GM12878 (cell line): ENCODE measurements around the gene TAS1R2. TPM values are rescaled to one million over a fixed set of nuclear protein-coding genes. Genes with fewer than 3 reads are reported as not detected.

Experiments
- ATAC-seq: fragments of 200-7000 bp; cut with Tn5 transposase; 3 replicates; pipeline ENCODE4 v1.9.1; 2020; ENCODE audit warnings: mild to moderate bottlenecking, moderate library complexity
- BruUV-seq: library from RNA; stranded (reverse); fragments of 400-500 nt; replicated peaks from 2 replicates; lab custom pipeline; 2021; lab: Mats Ljungman, UMichigan
- CTCF ChIA-PET: fragments of 300-600 bp; sonication (Branson Sonifier 250); formaldehyde crosslinking; extraction: SDS; loops from one replicate; lab custom pipeline; 2021; ENCODE audit warnings: inconsistent platforms; lab: Yijun Ruan, JAX
- POLR2A ChIA-PET: fragments of 350-600 bp; formaldehyde crosslinking; extraction: SDS; loops from one replicate; lab custom pipeline; 2021; ENCODE audit warnings: inconsistent platforms; lab: Charles Lee
- RAD21 ChIA-PET: fragments of 300-600 bp; sonication (Branson Sonifier 250); formaldehyde crosslinking; loops from one replicate; lab custom pipeline; 2023; ENCODE audit warnings: antibody characterized with exemption; ENCODE audit not compliant: unreplicated experiment; lab: Charles Lee
- SMC1A ChIA-PET: fragments of 300-600 bp; sonication (Branson Sonifier 250); formaldehyde crosslinking; loops from one replicate; lab custom pipeline; 2023; ENCODE audit not compliant: unreplicated experiment, uncharacterized antibody; lab: Charles Lee
- DNase-seq: peaks from one replicate; pipeline ENCODE4 v3.0.0-alpha.2; 2011; ENCODE audit warnings: low read depth, low spot score
- FAIRE-seq: peaks from 3 replicates; lab custom pipeline; 2011; peaks lifted over from hg19 to GRCh38; lab: Jason Lieb, UNC
- H2AFZ ChIP-seq: 2 replicates; pipeline ENCODE4 v1.6.0; 2011; ENCODE audit warnings: low read depth, low read length, control low read depth; ENCODE audit not compliant: control insufficient read depth
- H3K27ac ChIP-seq: 2 replicates; pipeline ENCODE4 v1.5.1; 2011; ENCODE audit warnings: control low read depth; ENCODE audit not compliant: control insufficient read depth, insufficient read depth
- H3K27me3 ChIP-seq, 2 experiments: replicated peaks in 1 of 2; 2 replicates each; pipeline versions ENCODE4 v1.6.0 to v1.6.1; 2011; ENCODE audit warnings: low read length in 1 of 2; ENCODE audit not compliant: control insufficient read depth in 2 of 2, insufficient read depth in 2 of 2
- H3K36me3 ChIP-seq, 2 experiments: 2 replicates each; pipeline ENCODE4 v1.5.1; 2011; ENCODE audit warnings: low read length in 1 of 2; ENCODE audit not compliant: control insufficient read depth in 2 of 2, insufficient read depth in 2 of 2
- H3K4me1 ChIP-seq: 2 replicates; pipeline ENCODE4 v1.6.1; 2011; ENCODE audit warnings: mild to moderate bottlenecking, low read length, moderate library complexity, mixed read lengths; ENCODE audit not compliant: control insufficient read depth, insufficient read depth
- H3K4me2 ChIP-seq: 2 replicates; pipeline ENCODE4 v1.6.0; 2011; ENCODE audit warnings: control low read depth; ENCODE audit not compliant: control insufficient read depth, insufficient read depth
- H3K4me3 ChIP-seq: fragments of 200-600 bp; sonication (generic); 2 replicates; pipeline ENCODE4 v1.5.1; 2016
- H3K79me2 ChIP-seq: 2 replicates; pipeline ENCODE4 v1.6.0; 2011; ENCODE audit warnings: low read length; ENCODE audit not compliant: control insufficient read depth, insufficient read depth
- H3K9ac ChIP-seq: 2 replicates; pipeline ENCODE4 v1.8.0; 2011; ENCODE audit warnings: low read length, control low read depth, mixed read lengths; ENCODE audit not compliant: control insufficient read depth, insufficient read depth
- H3K9me3 ChIP-seq: replicated peaks from 3 replicates; pipeline ENCODE4 v1.5.1; 2011; ENCODE audit warnings: mild to moderate bottlenecking, low read length; ENCODE audit not compliant: control insufficient read depth, insufficient read depth
- H4K20me1 ChIP-seq: 2 replicates; pipeline ENCODE4 v1.6.0; 2011; ENCODE audit not compliant: control insufficient read depth, insufficient read depth
- CREB1 ChIP-seq: IDR thresholded peaks from 2 replicates; pipeline ENCODE4 v1.6.1; 2012; ENCODE audit warnings: low read depth, mild to moderate bottlenecking, inconsistent platforms
- HDGF ChIP-seq: fragments of 450-650 bp; IDR thresholded peaks from 2 replicates; pipeline ENCODE4 v1.6.1; 2016; ENCODE audit warnings: antibody characterized with exemption
- KDM1A ChIP-seq: fragments of 200-600 bp; sonication (generic); IDR thresholded peaks from 2 replicates; pipeline ENCODE4 v1.6.1; 2016; ENCODE audit warnings: borderline replicate concordance
- KLF5 ChIP-seq: fragments of 450-650 bp; IDR thresholded peaks from 2 replicates; pipeline ENCODE4 v1.6.1; 2014; ENCODE audit warnings: mild to moderate bottlenecking; ENCODE audit not compliant: partially characterized antibody
- MEF2B ChIP-seq: fragments of 450-650 bp; IDR thresholded peaks from 2 replicates; pipeline ENCODE4 v1.6.1; 2018; ENCODE audit warnings: mild to moderate bottlenecking, moderate library complexity; ENCODE audit not compliant: partially characterized antibody, poor library complexity, severe bottlenecking
- MXI1 ChIP-seq: fragments of 150-350 bp; IDR thresholded peaks from 2 replicates; pipeline ENCODE4 v1.6.1; 2011; ENCODE audit warnings: low read depth, mild to moderate bottlenecking, inconsistent platforms, low read length, improper control_type of control experiment
- REST ChIP-seq: IDR thresholded peaks from 2 replicates; pipeline ENCODE4 v1.6.1; 2012; ENCODE audit warnings: mild to moderate bottlenecking, low read depth, low read length
- SKIL ChIP-seq: fragments of 450-650 bp; IDR thresholded peaks from 2 replicates; pipeline ENCODE4 v1.6.1; 2017; ENCODE audit warnings: mild to moderate bottlenecking, low read depth, inconsistent platforms; ENCODE audit not compliant: poor library complexity, severe bottlenecking
- SREBF1 ChIP-seq: IDR thresholded peaks from 2 replicates; pipeline ENCODE4 v1.6.1; 2012; ENCODE audit warnings: mild to moderate bottlenecking, low read length
- SRF ChIP-seq, 2 experiments: IDR thresholded peaks; 2 replicates each; pipeline ENCODE4 v1.6.1; 2011; ENCODE audit warnings: low read depth in 2 of 2, low read length in 2 of 2, mild to moderate bottlenecking in 1 of 2, moderate library complexity in 1 of 2
- TBL1XR1 ChIP-seq: IDR thresholded peaks from 2 replicates; pipeline ENCODE4 v1.6.1; 2012; ENCODE audit warnings: low read depth, low read length, improper control_type of control experiment
- WGBS: methylation state at CpG from one replicate; pipeline ENCODE4 v1.1.6; 2016; ENCODE audit warnings: low lambda C conversion rate; ENCODE audit not compliant: insufficient replicate concordance, insufficient coverage; ENCODE audit errors: missing lambda C conversion rate; 5-methylcytosine and 5-hydroxymethylcytosine counted together
- in situ Hi-C: fragments of 300-500 bp; cut with MboI; formaldehyde crosslinking; loops from 9 replicates; pipeline ENCODE4 v1.14.3; 2018; ENCODE audit warnings: mixed read lengths
- intact Hi-C: fragments of 100-400 bp; cut with micrococcal nuclease; formaldehyde crosslinking; loops from one replicate; pipeline ENCODE4 v1.14.2; 2022; ENCODE audit not compliant: unreplicated experiment
- polyA plus RNA-seq, 11 experiments: library from polyadenylated mRNA; depleted of rRNA in 4 of 11; unstranded in 6 of 11; stranded (reverse) in 5 of 11; fragments of >200 nt; fragmentation: Nextera tagmentation in 4 of 11; fragmentation: Illumina TruSeq in 1 of 11; extraction: Ambion mirVana in 4 of 11; extraction: Trizol in 1 of 11; gene quantifications; 1 replicate in 1 of 11; 2 replicates in 10 of 11; pipeline versions ENCODE4 v1.2.1 to v1.2.3, GENCODE V29; 2011 to 2016; ENCODE audit warnings: inconsistent platforms in 2 of 11, missing spikeins in 2 of 11, low read depth in 1 of 11
- total RNA-seq, 4 experiments: library from RNA; depleted of rRNA in 3 of 4; stranded (reverse); fragments of >200 nt in 3 of 4; fragmentation: Illumina TruSeq in 1 of 4; extraction: Trizol in 1 of 4; gene quantifications; 2 replicates each; pipeline versions ENCODE4 v1.2.1 to v1.2.3, GENCODE V29; 2013 to 2021

The TAS1R2 gene
- total and polyA plus RNA-seq, 10 of the 15 experiments (the other 5 are each of a cell fraction or from before 2014, with no cell fraction given), result not detected

GRCh38 chr1:18883079-18883478 is 23.6 kb upstream of the TAS1R2 start:
- 82% methylated on average over 23 of the region's 23 CpGs for WGBS
- H3K79me2 ChIP-seq, result no peaks in the 10 kb centered on the region
- TF ChIP-seq HDGF (no peak), MXI1 (no peak), CREB1 (no peak)
- TF ChIP-seq, all 136 proteins: peak for 0
- intact Hi-C loops, result no loop called here
- FAIRE-seq (no peak), ATAC-seq (no peak), DNase-seq (no peak)
- H4K20me1 ChIP-seq, result no peaks in the 10 kb centered on the region
- CTCF ChIA-PET, result interaction anchor here (1.1 to 3.4 kb wide), 5 partner anchors 10 to 330 kb away, joined by 3 to 13 read pairs (median 4); no protein-coding TSS in a partner anchor
- SMC1A ChIA-PET, result no interaction called here
- H3K9me3 ChIP-seq, result no peaks in the 10 kb centered on the region
- RAD21 ChIA-PET, result interaction anchor here (1.5 kb wide), 1 partner anchor 206 kb away, joined by 3 read pairs; no protein-coding TSS in a partner anchor
- H3K4me1 ChIP-seq, result no peaks in the 10 kb centered on the region
- POLR2A ChIA-PET, result no interaction called here
- no peak overlapping the region for H3K27ac ChIP-seq
- no peak overlapping the region for H3K4me2 ChIP-seq
- in situ Hi-C loops, result no loop called here
- no peak overlapping the region for H2AFZ ChIP-seq
- no peak overlapping the region for H3K4me3 ChIP-seq
- H3K9ac ChIP-seq, result no peak overlapping the region
- no TSS peak for BruUV-seq
- peaks cover 0 to 2% of the 10 kb centered on the region in 2 experiments; a peak in 2 of 4 replicates for H3K36me3 ChIP-seq
- H3K27me3 ChIP-seq, result no peaks in the 10 kb centered on the region

GRCh38 chr1:18882486-18882885 is 23.0 kb upstream of the TAS1R2 start:
- FAIRE-seq (no peak), DNase-seq (no peak)
- H4K20me1 ChIP-seq, result no peaks in the 10 kb centered on the region
- intact Hi-C loops, result no loop called here
- no peak overlapping the region for H3K4me3 ChIP-seq
- 68% methylated on average over 8 of the region's 8 CpGs for WGBS
- ChIA-PET CTCF (interaction anchor here (3.4 kb wide), 1 partner anchor 205 kb away, joined by 13 read pairs; no protein-coding TSS in a partner anchor), SMC1A (no interaction called here), RAD21 (no interaction called here)
- no peak overlapping the region for H3K9ac ChIP-seq
- no TSS peak for BruUV-seq
- no peaks in the 10 kb centered on the region for H3K4me1 ChIP-seq
- no peak for TF ChIP-seq TBL1XR1
- TF ChIP-seq SKIL, result no peak
- TF ChIP-seq SREBF1, result no peak
- no peak for TF ChIP-seq REST
- no peak for TF ChIP-seq SRF (IDR thresholded peaks at IDR 0.05; ENCODE audit: low read depth in 2 of 2, low read length in 2 of 2)
- TF ChIP-seq KLF5, result no peak
- no peak for TF ChIP-seq KDM1A
- TF ChIP-seq MEF2B, result no peak
- TF ChIP-seq, all 136 proteins: peak for 0
- Histone ChIP-seq H3K9me3 (no peaks in the 10 kb centered on the region), H3K27ac (no peak overlapping the region), H3K4me2 (no peak overlapping the region), H3K79me2 (no peaks in the 10 kb centered on the region), H3K27me3 (no peaks in the 10 kb centered on the region), H3K36me3 (peaks cover 0 to 2% of the 10 kb centered on the region in 2 experiments; a peak in 2 of 4 replicates), H2AFZ (no peak overlapping the region)
- POLR2A ChIA-PET, result no interaction called here
- in situ Hi-C loops, result no loop called here
- no peak for ATAC-seq
